CD4-positive, alpha-beta T cell (primary cell): ENCODE results near the gene CD96. TPM values are rescaled to one million over a fixed set of nuclear protein-coding genes. Genes with fewer than 3 reads are reported as not detected.

ENCODE experiments used
- ATAC-seq: fragments of 200-7000 bp; cut with Tn5 transposase; one replicate; pipeline ENCODE4 v1.10.0; 2022; ENCODE audit warnings: mild to moderate bottlenecking; ENCODE audit not compliant: poor library complexity
- CTCF ChIA-PET: fragments of 350-600 bp; sonication (Branson Sonifier 250); formaldehyde crosslinking; loops from one replicate; lab custom pipeline; 2021; ENCODE audit warnings: antibody characterized with exemption, inconsistent platforms; lab: Charles Lee
- POLR2A ChIA-PET: fragments of 350-600 bp; sonication (Branson Sonifier 250); formaldehyde crosslinking; loops from one replicate; lab custom pipeline; 2021; ENCODE audit warnings: antibody characterized with exemption, inconsistent platforms; lab: Charles Lee
- DNase-seq, 14 experiments: peaks; one replicate each; pipeline ENCODE4 v3.0.0-alpha.2; 2013 to 2020; ENCODE audit warnings: mixed read lengths in 2 of 14
- H3K27ac ChIP-seq, 2 donors: one replicate each; pipeline versions ENCODE4 v1.5.1 to v1.7.0; 2013; ENCODE audit warnings: low read length in 2 of 2, low read depth in 1 of 2, mild to moderate bottlenecking in 1 of 2
- H3K27me3 ChIP-seq, 2 experiments: 1 replicate in 1 of 2; 2 replicates in 1 of 2; pipeline versions ENCODE4 v1.6.1 to v1.7.0; 2013; ENCODE audit warnings: low read length in 2 of 2, control low read depth in 1 of 2, mild to moderate bottlenecking in 1 of 2, moderate library complexity in 1 of 2; ENCODE audit not compliant: insufficient read depth in 2 of 2, control insufficient read depth in 1 of 2
- H3K36me3 ChIP-seq: one replicate; pipeline ENCODE4 v1.6.1; 2013; ENCODE audit warnings: low read length, control low read depth; ENCODE audit not compliant: insufficient read depth
- H3K4me1 ChIP-seq: one replicate; pipeline ENCODE4 v1.6.1; 2013; ENCODE audit warnings: low read length, control low read depth; ENCODE audit not compliant: insufficient read depth
- H3K4me3 ChIP-seq: one replicate; pipeline ENCODE4 v1.5.1; 2013; ENCODE audit warnings: mild to moderate bottlenecking, low read length, moderate library complexity
- H3K9me3 ChIP-seq, 2 experiments: 1 replicate in 1 of 2; 2 replicates in 1 of 2; pipeline versions ENCODE4 v1.6.1 to v1.7.0; 2013; ENCODE audit warnings: low read length in 2 of 2, mild to moderate bottlenecking in 2 of 2, control low read depth in 1 of 2, moderate library complexity in 1 of 2; ENCODE audit not compliant: control insufficient read depth in 1 of 2, insufficient read depth in 1 of 2
- H3K27ac Mint-ChIP-seq: one replicate; pipeline ENCODE4 v1.8.0; 2020; ENCODE audit warnings: mixed read lengths
- H3K27me3 Mint-ChIP-seq: one replicate; pipeline ENCODE4 v1.8.0; 2021; ENCODE audit warnings: mixed read lengths
- H3K36me3 Mint-ChIP-seq: one replicate; pipeline ENCODE4 v1.8.0; 2021; ENCODE audit warnings: low read depth, mixed read lengths
- H3K4me1 Mint-ChIP-seq: one replicate; pipeline ENCODE4 v1.8.0; 2021; ENCODE audit warnings: low read depth, mixed read lengths
- H3K4me3 Mint-ChIP-seq: one replicate; pipeline ENCODE4 v1.8.0; 2020; ENCODE audit warnings: mild to moderate bottlenecking, mixed read lengths
- H3K9me3 Mint-ChIP-seq: one replicate; pipeline ENCODE4 v1.8.0; 2020; ENCODE audit warnings: mixed read lengths
- CTCF ChIP-seq: fragments of 200-600 bp; IDR thresholded peaks from one replicate; pipeline ENCODE4 v1.8.0; 2022; ENCODE audit warnings: antibody characterized with exemption, mild to moderate bottlenecking
- intact Hi-C, 2 experiments: fragments of 100-400 bp; cut with DNase I in 1 of 2; cut with micrococcal nuclease in 1 of 2; formaldehyde crosslinking; loops; one replicate each; pipeline versions ENCODE4 v1.15.1 to v1.9.0; 2023 to 2025; cut with DNase I, micrococcal nuclease
- total RNA-seq, 174 experiments: library from RNA in 2 of 174; stranded (reverse) in 2 of 174; gene quantifications; one replicate each; pipeline ENCODE4 v1.2.3 and lab custom pipeline; 2021 to 2026

The CD96 gene
- total RNA-seq, 2 experiments from 2014 or later, result 194 to 205 TPM

GRCh38 chr3:111538681-111539083 is 3.3 kb upstream of the CD96 start:
- no peaks in the 10 kb centered on the region for H3K27me3 Mint-ChIP-seq
- H3K36me3 Mint-ChIP-seq, result peaks cover 17% of the 10 kb centered on the region
- H3K4me3 Mint-ChIP-seq, result peak overlapping the region; percentile 64
- no peak overlapping the region for H3K27ac Mint-ChIP-seq
- Histone ChIP-seq H3K4me3 (no peak overlapping the region), H3K9me3 (no peaks in the 10 kb centered on the region), H3K27ac (peak overlapping the region; percentile 8 to 44), H3K36me3 (no peaks in the 10 kb centered on the region), H3K4me1 (peaks cover 23% of the 10 kb centered on the region), H3K27me3 (no peaks in the 10 kb centered on the region)
- no peak for TF ChIP-seq CTCF
- POLR2A ChIA-PET, result interaction anchor here (0.6 to 2.1 kb wide), 6 partner anchors 9 to 470 kb away, joined by 3 to 8 read pairs (median 6); no protein-coding TSS in a partner anchor
- ATAC-seq, result no peak
- no peaks in the 10 kb centered on the region for H3K9me3 Mint-ChIP-seq
- H3K4me1 Mint-ChIP-seq, result peaks cover 46% of the 10 kb centered on the region
- intact Hi-C loops, result loop anchor here (1.0 to 10.0 kb wide), 7 partner anchors 466 to 2004 kb away; partner anchors contain the start of gene NECTIN3 (in 1 of the 2)
- CTCF ChIA-PET, result interaction anchor here (0.9 to 3.7 kb wide), 5 partner anchors 39 to 1223 kb away, joined by 3 to 25 read pairs (median 3); no protein-coding TSS in a partner anchor
- peak in 2 of 14 experiments; percentile 36 to 53 for DNase-seq

DNA sequence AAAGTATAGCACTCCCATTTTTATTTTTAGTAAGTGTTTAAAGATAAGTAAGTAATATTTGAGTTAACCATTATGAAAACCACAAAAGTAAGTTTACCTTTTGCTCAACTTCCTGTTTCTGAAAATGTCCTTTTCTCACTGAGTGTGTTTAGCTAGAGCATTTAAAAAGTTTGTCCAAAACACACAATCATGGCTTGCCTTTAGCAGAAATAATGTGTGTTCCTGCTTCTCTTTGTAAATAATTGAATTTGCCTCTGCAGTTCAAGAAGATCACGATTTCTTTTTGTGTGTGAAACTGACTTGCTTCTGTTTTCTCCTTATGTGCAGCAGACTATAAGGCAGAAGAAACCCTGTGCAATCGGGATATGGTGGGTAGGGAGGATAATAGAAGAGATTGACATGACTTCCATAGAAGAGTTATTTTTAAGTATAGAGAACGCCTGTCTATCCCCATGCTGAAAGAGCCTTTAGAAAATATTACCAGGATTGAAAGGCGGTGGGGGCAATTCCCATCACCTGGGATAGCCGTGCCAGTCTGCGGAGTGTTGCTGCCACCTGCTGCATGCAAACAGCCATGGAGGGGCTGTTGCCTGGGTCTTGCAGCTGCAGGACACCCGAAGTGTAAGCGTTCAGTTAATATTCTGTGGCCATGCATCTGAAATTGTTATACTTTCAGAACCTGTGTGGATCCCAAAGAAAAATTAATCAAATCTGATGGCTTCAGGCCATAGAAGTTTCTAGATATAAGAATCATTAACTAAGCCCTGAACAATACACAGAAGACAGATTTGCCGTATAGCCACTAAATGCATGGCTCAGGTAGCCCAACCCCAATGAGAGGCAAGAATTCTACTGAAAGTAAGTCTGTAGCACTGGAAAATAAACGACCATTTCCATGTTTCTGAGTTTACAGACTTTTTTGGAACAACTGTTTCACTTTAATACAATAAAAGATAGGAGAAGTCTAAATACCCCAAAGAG is 2.4 kb upstream of the CD96 start:
- Mint-ChIP-seq H3K4me1 (peaks cover 46% of the 10 kb centered on the region), H3K4me3 (peak overlapping the region; percentile 64), H3K36me3 (peaks cover 23% of the 10 kb centered on the region), H3K27ac (no peak overlapping the region), H3K27me3 (no peaks in the 10 kb centered on the region), H3K9me3 (no peaks in the 10 kb centered on the region)
- intact Hi-C loops, result loop anchor here (1.0 to 10.0 kb wide), 9 partner anchors 147 to 2005 kb away; partner anchors contain the start of genes NECTIN3 (in 2 of the 2) and ABHD10 (in 1 of the 2)
- CTCF ChIA-PET, result interaction anchor here (0.6 to 3.7 kb wide), 9 partner anchors 38 to 1224 kb away, joined by 3 to 25 read pairs (median 3); no protein-coding TSS in a partner anchor
- Histone ChIP-seq H3K9me3 (no peaks in the 10 kb centered on the region), H3K27ac (peak overlapping the region in 1 of 2 donors; percentile 10), H3K4me1 (peaks cover 31% of the 10 kb centered on the region), H3K27me3 (no peaks in the 10 kb centered on the region), H3K36me3 (no peaks in the 10 kb centered on the region), H3K4me3 (peak overlapping the region; percentile 37)
- TF ChIP-seq CTCF, result peak; percentile 96
- POLR2A ChIA-PET, result interaction anchor here (0.8 to 2.1 kb wide), 6 partner anchors 8 to 471 kb away, joined by 3 to 8 read pairs (median 6); no protein-coding TSS in a partner anchor
- DNase-seq (peak; percentile 37 to 82 (median 64)), ATAC-seq (peak; percentile 26)

DNA sequence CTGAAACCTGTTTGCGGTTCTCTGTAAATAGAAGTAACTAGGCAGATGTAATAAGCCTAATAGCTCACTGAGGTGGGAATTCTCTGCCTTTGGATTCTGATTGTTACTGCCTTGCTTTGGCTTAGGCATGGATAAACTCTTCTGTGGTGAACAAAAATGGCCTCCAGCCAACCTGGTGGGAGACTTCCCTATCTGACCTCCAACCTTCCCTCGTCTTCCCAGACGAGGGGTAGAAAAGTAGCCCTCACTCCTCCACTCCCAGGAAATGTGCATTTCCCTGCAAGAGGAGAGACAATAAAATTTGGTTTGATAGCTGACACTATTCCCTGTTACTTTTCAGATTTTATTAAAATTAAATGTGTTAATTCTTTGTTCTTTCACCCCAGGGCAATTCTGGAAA is 606 bp upstream of the CD96 start:
- H3K27ac Mint-ChIP-seq, result no peak overlapping the region
- no peaks in the 10 kb centered on the region for H3K9me3 ChIP-seq
- peak overlapping the region; percentile 68 for H3K4me3 ChIP-seq
- CTCF ChIA-PET, result interaction anchor here (0.8 to 3.7 kb wide), 3 partner anchors 10 to 75 kb away, joined by 3 to 25 read pairs (median 3); no protein-coding TSS in a partner anchor
- H3K9me3 Mint-ChIP-seq, result no peaks in the 10 kb centered on the region
- no peaks in the 10 kb centered on the region for H3K27me3 ChIP-seq
- peaks cover 40% of the 10 kb centered on the region for H3K36me3 Mint-ChIP-seq
- ATAC-seq (no peak), DNase-seq (no peak)
- no peak for TF ChIP-seq CTCF
- intact Hi-C loops, result loop anchor here in 1 of 2 experiments (5.0 kb wide), 3 partner anchors 149 to 469 kb away; partner anchors contain the start of genes ABHD10 and NECTIN3
- H3K27me3 Mint-ChIP-seq, result no peaks in the 10 kb centered on the region
- H3K4me3 Mint-ChIP-seq, result peak overlapping the region; percentile 94
- peaks cover 44% of the 10 kb centered on the region for H3K4me1 ChIP-seq
- POLR2A ChIA-PET, result interaction anchor here (0.6 to 1.4 kb wide), 5 partner anchors 69 to 1802 kb away, joined by 3 to 7 read pairs (median 3); no protein-coding TSS in a partner anchor
- peak overlapping the region; percentile 81 to 87 for H3K27ac ChIP-seq
- peaks cover 42% of the 10 kb centered on the region for H3K4me1 Mint-ChIP-seq
- H3K36me3 ChIP-seq, result peaks cover 13% of the 10 kb centered on the region
